HUDEP-2 (cell line): ENCODE measurements around the gene FIGNL2.

Source experiments
- DNase-seq, 76 experiments: peaks; one replicate each; lab custom pipeline; 2025; ENCODE audit not compliant: unreplicated experiment in 76 of 76; lab: John Stamatoyannopoulos, UW

Gene FIGNL2

DNA sequence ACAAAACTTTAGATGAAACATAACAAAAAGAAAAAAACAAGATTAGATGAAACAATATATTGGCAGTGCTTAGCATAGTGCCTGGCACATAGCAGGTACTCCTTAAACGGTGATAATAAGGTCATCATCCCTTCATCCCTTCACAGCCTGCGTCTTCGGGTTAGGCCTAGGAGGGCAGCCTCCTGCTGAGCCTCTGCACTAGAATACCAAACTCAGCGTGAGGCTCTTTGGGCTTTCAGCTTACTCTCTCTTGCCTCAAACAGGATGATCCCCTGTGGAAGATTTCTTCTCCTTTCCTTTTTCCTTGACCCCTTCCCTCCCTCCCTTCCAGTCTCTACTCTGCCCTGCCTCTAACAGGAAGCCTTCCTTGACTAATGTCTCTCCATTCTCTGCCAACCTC, 14.4 kb upstream of the FIGNL2 start:
- no peak for DNase-seq

DNA sequence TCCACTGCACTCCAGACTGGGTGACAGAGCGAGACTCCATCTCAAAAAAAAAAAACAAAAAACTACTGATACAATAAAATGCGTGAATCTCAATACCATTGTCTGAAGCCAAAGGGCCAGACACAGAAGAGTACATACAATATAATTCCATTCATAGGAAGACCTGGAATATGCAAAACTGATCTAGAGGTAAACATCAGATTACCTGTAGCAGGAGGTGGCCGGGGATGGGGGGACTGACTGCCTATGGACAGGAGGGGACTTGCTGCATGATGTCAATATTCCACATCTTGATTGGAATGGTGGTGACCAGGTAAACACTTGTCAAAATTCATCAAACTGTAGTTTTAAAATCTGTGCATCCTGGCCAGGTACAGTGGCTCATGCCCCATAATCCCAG, 12.5 kb upstream of the FIGNL2 start:
- no peak for DNase-seq

DNA sequence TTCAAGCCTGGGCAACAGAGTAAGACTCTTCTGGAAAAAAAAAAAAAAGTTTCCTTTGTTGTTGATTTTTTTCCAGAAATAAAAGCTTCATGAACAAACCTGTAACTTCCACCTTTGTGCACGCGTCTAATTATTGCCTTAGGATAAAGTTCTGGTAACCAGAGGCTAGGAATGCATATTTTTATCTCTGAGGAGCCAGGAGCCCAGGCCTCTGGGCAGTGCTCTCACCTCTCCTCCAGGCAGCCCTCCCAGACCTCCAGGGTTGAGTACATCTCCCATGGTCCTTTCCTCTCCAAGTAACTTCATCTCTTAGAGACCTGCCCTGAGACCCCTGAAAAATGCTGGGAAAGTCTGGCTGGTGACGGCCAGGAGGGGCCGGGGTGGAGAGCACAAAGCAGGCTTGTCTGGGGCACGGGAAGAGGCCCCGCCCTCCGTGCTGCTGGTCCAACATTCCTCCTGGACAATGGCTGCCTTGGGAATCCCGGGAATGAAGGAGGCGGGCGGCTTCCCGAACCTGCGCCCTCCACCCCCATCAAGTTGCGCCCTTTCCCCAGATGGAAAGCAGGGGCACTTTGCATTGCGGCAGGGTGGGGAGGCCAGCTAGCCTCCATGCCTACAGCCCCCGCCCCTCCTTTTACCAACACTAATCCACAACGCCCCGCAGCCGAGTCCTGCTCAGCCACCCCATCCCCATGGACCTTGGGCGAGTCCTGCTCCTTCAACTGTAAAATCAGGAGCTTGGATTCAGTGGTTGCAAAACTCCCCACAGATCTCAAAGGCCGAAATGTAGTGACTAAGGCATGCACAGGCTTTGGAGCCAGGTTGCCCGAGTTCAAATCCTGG, 7.3 kb upstream of the FIGNL2 start:
- no peak for DNase-seq

DNA sequence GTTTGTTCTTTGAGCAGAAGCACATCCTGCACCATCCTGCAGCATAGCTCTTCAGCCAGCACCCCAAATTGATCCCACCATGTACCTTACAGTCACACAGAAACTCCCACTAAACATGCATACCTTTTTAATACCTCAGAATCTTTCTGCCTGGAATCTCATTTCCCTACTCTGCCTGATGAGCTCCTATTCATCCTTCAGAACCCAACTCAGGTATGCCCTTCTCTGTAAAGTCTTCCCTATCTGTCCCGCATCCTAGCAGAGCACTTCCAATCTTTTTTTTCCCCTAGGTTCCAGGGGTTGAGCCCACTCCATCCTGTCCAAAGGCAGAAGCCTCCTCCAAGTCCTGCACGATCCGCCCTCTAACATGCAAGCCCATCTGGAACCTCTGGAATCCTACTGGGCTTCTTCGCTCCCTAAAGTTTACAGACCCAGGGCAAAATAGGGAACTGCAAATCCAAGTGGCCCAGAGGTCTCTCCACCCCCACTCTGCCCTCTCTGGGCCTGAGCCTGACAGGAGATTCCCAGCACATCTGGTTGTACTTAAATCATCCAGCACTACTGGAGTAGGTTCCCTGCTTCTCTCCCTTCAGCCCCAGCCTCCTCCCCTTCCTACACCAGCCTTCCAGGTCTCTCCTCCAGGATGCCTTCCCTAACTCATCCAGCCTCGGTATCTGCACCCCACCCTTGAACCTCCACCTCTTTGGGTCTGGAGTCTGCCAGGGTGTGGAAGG, 4.1 kb upstream of the FIGNL2 start:
- DNase-seq, result no peak

DNA sequence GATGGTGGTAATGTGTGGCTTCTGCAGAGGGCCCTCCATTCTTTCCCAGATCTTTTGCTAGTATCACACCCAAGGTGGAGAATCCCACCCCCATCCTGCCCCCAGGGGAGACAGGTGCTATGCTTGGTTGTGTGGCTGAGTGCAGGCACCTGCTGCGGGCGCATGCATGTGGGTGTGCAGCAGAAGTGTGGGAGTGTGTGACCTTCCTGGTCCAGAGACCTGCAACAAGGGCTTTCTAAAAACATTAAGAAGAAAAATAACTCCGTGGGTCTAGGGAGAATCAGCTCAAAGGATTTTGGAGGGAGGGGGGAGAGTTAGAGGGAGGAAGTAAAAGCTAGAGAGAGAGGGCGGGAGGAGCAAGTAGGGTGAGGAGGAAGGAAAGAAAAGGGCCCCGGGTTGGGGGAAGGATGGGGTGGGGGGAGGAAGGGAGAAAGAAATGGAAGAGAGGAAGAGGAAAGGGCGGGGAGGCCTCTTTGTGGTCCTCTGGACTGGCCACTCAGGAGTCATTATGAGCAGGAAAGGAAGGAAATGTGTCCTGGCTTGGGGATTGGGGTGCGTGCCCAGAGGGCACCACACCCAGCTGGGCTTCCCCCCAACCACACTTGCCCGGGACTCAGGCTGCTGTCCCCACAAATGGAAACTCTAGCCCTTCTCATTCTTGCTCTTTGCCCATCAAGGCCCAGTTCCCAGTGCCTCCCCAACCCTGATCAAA, 3.1 kb upstream of the FIGNL2 start:
- DNase-seq, result no peak

DNA sequence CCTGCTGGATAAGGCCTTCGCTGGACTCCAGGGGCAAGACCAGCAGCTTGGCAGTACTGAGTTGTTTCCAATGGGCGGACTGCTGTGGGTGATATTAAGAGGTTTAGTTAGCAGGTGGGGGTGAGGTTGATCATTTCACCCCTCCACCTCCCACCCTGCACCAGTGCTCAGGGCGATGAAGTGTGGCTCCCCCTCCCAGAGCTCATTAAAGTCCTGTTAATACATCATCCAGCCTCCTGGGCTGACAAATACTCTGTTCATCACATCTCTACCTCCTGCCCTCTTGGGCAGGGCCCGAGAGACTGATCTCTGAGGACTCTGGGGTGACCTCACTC, 2.4 kb upstream of the FIGNL2 start:
- no peak for DNase-seq

DNA sequence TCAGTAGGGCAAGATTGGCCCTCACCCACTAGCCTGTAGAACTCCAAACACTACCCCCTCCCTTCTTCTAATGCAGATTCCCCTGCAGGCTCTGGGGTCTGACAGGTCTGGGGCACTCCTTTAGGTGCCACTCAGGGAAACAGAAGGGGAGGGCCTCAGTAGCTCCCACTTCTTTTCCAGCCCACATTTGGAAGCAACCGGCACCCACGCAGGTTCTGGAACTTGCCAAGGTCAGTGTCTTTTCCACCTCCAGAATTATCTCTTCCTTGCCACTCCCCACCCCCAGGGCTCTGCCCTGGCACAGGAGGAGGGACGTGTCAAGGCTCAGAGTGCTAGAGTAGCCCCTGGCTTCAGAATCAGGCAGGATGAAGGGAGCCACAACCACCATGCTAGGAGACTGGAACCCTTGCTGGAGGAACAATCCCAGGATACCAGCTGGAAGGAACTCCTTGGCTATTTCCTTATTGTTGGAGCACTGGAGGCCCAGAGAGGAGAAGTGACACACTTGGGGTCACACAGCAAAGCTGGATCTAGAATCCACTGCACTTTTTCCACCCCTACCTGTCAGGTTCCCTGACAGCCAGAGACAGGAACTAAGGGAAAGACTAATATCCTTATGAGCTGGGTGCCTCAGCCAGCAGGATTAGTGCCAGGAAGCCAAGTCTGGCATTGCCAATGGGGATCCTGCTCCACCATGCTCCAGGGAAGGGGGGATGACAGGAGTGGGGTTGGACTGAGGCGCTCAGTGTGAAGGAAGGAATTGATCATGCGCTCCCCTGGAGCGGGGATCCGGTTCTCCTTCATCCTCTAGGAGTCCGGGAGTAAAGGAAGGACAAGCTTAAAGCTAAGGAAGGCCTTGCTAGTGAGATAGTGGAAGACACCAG, 1.8 kb upstream of the FIGNL2 start:
- DNase-seq, result no peak

DNA sequence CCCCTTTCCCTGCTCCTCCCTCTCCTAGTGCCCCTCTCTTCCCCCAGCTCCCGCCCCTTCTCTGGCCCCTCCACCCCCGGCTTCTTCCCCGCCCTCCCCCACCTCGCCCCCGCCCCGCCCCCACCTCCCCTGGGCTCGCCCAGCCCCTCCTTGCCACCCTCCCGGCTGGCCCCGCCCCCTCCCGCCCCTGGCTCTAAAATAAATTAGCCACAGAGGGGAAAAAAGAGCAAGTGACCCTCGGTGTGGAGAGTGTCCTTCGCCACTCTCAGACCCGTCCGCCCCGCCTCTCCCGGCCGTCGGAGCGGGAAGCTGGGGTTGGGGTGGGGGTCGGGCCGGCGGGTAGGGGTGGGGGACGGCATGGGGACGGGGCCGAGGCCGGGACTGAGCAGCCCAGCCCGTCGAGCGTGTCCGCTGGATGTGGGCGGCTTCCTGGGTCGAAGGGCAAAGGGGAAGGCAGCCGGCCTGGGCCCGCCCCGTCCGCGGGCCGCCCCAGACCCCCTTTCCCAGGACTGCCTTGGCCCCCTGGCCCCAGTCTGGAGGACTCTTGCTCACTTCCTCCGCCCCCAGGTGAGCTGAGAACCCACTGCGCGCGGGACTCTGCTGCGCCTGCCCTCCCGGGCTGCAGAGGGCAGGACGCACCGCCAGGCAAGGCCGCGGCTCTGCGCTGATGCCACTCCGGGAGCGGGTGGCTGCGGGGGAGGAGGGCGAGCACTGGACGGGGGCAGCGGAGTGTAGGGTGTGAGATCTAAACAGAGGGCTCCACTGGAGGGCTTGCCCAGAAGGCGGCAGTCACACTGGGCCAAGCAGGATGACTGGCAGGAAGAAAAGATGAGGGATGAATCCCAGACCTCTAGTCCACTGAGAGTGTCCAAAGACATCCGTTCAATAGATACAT, 570 bp upstream of the FIGNL2 start:
- DNase-seq, result no peak

DNA sequence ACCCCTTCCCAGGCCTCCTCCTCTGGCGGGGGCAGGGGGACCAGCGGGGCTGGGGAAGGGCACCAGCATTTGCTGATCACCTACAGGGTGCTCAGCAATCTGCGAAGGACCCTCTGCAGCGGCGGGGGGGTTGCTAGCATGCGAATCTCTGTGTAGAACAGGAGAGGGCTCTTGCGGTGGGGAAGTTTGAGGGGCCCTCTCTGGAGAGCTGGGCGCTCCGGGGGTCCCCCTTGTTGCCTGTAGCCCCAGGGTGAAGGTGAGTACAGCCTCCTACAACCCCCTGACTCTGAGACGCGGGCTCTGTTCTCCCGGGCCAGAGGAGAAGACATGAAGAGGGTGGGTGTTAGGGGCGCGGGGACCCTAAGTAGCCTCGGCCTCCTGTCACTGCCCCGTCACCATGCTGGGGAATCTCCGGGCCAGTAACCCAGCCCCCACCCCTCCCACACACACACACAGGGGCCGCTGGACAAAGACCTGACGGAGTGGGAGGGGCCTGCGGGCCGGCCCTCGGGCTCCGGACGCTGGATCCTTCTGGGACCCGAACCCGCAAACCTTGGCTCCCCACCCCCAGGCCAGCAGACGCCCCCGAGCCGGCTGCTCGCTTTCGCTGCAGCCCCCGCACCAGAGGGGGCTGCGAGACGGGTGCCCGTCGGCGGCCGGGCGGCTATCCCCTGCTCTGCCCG, 734 bp downstream of the FIGNL2 start:
- no peak for DNase-seq

DNA sequence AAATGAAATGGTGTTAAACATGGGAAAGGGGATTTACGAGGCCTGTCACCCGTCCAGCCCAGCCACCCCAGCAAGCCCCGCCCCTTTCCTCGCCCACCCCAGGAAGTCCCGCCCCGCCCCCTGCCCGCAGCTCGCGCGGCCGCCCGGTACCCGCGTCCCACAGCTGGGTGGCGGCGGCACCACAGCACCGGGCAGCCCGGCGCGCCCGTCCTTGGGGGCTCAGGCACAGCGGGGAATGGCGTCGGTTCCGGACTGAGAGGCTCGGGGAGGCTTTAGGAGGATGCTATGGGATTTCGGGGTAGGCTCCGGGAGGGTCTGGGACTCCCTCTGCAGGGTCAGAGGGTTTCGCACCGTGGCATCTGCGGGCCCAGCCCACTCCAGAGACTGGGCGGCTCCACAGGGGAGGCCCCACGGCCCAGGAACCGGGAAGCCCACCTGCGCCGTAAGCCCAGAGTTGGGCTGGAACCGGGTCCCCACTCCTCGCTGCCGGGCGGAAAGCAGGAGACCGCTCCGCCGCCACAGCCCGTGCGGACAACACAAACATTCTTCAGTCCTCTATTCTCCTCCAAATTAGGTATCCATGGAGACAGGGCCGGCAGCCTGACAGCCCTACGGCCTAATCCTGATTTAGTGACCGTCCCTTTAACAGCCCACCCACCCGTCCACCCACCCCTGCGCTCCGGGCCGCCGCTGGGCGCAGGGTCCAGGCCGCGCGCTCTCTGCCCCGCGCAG, 1.4 kb downstream of the FIGNL2 start:
- DNase-seq, result no peak

DNA sequence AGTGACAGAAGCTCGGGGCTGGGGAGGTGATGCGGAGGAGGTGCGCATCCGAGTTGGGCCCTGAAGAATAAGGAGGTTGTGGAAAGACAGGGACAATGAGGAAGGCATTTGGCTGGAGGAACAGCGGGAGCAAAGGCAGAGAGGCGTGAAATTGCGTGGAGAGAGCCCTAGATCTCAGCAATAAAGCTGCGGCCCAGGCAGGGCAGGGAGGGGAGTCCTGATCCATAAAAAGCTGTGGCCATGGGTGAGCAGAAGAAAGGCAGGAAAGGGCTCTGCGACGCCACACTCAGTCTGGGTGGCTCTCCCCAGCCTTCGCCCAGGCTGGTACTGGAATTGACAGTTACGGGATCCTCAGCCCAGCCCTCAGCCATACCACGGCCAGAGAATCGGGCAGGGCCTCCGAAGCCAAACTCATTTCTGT, 2.2 kb downstream of the FIGNL2 start:
- DNase-seq, result no peak

DNA sequence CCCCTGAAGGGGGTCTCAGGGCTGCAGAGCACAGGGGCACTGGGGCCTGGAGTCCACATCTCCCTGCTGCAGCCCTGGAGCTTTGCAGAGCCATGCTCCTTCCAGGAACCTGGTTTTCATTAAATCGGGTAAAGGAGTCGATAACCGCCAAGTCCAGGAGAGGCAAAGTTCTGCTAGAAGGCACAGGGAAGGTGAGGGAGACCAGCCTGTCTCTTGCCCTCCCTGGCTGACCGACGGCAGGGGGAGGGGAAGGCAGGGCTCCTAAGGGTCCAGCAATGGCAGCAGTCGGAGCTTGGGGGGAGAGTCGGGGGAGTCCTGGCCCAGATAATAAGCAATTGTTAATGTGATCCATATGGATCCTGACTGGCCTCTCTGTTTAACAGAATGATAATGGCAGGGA, 3.0 kb downstream of the FIGNL2 start:
- DNase-seq, result no peak

DNA sequence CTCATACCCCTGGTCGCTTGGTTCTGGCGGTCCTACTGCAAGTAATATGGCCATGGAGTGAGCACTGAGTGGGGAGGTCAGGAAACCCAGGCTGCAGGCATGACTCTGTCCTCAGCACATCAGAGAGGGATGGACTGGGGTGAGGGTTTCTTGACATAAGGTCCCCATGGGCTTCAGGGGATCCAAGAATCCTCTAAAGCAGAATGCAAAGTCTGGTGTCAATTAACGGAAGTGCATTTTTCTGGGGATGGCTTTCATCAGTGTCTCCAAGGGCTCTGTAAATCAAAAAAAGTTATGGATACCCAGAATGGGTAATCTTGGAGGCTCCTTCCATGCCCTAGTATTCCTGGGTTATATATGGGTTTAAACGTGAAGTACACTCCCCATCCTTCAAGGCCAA, 3.7 kb downstream of the FIGNL2 start:
- no peak for DNase-seq

DNA sequence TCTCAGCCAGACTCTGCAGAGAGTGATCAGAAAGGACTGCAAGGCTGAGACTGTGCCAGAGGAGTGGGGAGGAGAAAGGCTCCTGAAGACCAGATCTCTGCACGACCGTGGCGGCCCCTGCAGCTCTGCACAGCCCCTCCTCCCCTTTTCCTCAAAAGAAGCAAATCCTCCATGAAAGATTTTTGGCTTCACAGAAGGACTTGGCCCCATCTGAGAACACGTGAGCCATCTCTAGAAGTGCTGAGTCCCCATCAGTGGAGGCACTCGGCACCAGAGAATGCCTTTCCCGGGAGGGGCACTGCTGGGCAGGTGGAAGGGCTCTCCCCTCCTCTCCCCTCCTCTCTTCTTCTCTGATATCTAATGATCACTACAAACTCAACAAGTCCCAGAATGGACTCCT, 6.8 kb downstream of the FIGNL2 start:
- no peak for DNase-seq

DNA sequence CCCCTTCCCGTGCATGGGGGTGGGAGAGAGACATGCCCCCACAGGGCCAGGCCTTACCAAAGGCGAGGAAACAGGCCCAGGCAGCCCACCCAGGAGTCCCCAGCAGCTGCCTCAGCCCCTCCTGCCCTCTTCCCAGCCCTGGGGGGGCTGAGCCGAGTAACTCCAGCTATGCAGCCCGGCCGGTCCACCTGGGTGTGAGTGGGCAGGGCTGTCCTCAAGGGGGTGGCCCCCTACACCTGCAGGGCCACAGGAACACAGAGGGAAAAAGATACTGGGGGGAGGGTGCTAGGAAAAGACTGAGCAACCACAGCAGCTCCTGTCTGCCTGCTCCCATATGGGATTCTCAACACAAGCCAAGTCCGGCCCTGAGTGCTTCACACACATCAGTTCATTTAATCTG, 7.6 kb downstream of the FIGNL2 start:
- DNase-seq, result no peak

DNA sequence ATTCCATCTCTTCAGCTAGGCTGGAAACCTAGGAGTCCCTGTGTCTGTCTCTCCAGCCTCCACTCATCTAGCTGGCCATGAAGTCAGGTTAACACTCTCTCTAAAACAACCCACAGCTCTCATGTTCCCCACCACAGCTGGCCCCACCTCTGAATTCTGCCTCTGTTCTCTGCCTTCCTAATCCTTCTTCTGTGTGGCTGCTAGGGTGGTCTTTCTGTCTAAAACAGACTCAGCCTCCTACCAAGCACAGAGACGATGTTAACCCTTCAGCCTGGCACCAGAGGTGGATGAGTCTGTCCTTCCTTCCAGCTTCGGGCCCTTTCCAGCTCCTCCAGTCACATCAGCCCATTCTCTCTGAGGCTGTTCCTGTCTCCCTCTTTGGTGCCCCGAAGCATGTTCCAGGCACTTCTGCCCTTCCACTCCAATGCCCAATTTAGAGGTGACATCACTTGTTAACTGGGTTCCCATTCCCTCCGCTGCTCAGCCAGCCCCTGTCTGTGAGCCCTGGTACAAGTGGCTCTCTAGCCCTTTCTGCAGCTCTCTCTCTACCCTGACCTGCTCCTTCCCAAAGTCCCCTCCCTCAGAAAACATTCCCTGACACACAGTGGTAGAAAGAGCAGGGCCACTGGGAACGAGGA, 9.1 kb downstream of the FIGNL2 start:
- DNase-seq, result no peak

DNA sequence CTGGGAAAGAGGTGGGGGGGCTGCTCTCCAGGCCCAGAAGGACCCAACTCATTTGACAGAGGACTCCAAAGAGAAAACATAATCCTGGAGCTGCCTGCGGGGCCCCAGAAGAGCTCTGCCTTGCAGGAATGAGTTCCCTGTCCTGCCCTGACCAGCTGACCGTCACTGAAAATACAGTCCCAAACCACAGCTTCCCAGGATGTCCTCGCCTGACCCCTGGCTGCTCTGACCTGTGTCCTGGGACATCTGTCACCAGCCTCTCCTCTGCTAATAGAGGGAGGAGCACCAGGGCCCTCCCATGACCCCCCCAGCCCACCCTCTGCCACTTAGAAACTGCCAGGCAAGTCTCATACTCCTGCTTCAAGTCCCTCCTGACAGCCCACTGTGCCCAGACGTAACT, 9.8 kb downstream of the FIGNL2 start:
- no peak for DNase-seq

DNA sequence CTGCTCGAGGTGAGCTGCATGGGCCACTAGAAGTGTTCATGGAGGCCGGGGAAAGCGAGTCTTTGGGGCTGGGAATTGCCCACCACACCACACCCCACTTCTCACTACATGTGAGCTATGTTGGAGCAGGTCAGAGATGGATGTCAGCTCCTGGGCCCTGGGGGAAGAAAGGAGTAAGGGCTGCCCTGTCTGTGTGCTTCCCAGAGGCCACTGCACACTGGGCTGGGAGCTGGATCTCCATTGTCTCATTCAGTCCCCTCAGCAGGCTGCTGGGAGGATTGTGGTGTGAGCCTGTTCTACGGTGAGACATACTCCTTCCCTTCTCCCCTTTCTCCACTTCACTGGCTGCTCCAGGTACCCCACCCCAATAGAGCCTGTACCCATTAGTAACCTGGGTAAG, 10.5 kb downstream of the FIGNL2 start:
- no peak for DNase-seq
